GM21723 (cell line): ENCODE measurements around the gene LRPPRC.
A peak's percentile ranks its signal among the peaks of the same experiment; 100 is the strongest.
"Not testable (repeated sequence)": the region's sequence is repeated elsewhere in the genome, so short reads cannot be mapped to it uniquely, and the experiment has no call there.

Source experiments
- ATAC-seq: cut with Tn5 transposase; IDR thresholded peaks from one replicate; pipeline ENCODE4 v1.9.1; 2021; ENCODE audit warnings: mild to moderate bottlenecking, moderate library complexity; ENCODE audit not compliant: unreplicated experiment

LRPPRC gene

GRCh38 chr2:43995733-43996533 is at the start of gene LRPPRC:
TSS of gene LRPPRC (minus strand) at chr2:43995989. CDS start at chr2:43995947, 42 bp downstream.
- peak; percentile 95 for ATAC-seq

- no peak for ATAC-seq
Measured at GRCh38 chr2:44045061-44045460, 49.3 kb upstream of the LRPPRC start.

- ATAC-seq: peak; percentile 98
Measured at GRCh38 chr2:44044281-44044720, 48.5 kb upstream of the LRPPRC start.

- ATAC-seq: no peak
Measured at GRCh38 chr2:44040365-44040764, 44.6 kb upstream of the LRPPRC start.

- no peak for ATAC-seq
Measured at GRCh38 chr2:44038277-44038676, 42.5 kb upstream of the LRPPRC start.

GRCh38 chr2:44037221-44037620 is 41.4 kb upstream of the LRPPRC start:
- no peak for ATAC-seq

- no peak for ATAC-seq
Measured at GRCh38 chr2:44033947-44034346, 38.2 kb upstream of the LRPPRC start.

- ATAC-seq: not testable (repeated sequence)
Measured at GRCh38 chr2:44027076-44027475, 31.3 kb upstream of the LRPPRC start.

- ATAC-seq: no peak
Measured at GRCh38 chr2:44016282-44016681, 20.5 kb upstream of the LRPPRC start.

- no peak for ATAC-seq
Measured at GRCh38 chr2:44015239-44015638, 19.4 kb upstream of the LRPPRC start.

- not testable (repeated sequence) for ATAC-seq
Measured at GRCh38 chr2:44013205-44013604, 17.4 kb upstream of the LRPPRC start.

- ATAC-seq: no peak
Measured at GRCh38 chr2:44010266-44010665, 14.5 kb upstream of the LRPPRC start.

- ATAC-seq: no peak
Measured at GRCh38 chr2:44009136-44009735, 13.4 kb upstream of the LRPPRC start.

- ATAC-seq: no peak
Measured at GRCh38 chr2:44005846-44006245, 10.1 kb upstream of the LRPPRC start.

GRCh38 chr2:44004735-44005602 is 9.2 kb upstream of the LRPPRC start:
- no peak for ATAC-seq

GRCh38 chr2:44001716-44002115 is 5.9 kb upstream of the LRPPRC start:
- ATAC-seq: no peak

- no peak for ATAC-seq
Measured at GRCh38 chr2:43998263-43998662, 2.5 kb upstream of the LRPPRC start.

- ATAC-seq: no peak
Measured at GRCh38 chr2:43993437-43993836, 2.4 kb downstream of the LRPPRC start.

- ATAC-seq: no peak
Measured at GRCh38 chr2:43989545-43989944, 6.2 kb downstream of the LRPPRC start.

GRCh38 chr2:43986600-43986999 is 9.2 kb downstream of the LRPPRC start:
- no peak for ATAC-seq

GRCh38 chr2:43985359-43985758 is 10.4 kb downstream of the LRPPRC start:
- ATAC-seq: no peak
